ENCODE data around the gene CD3G. TPM values are rescaled to one million over a fixed set of nuclear protein-coding genes. Genes with fewer than 3 reads are reported as not detected.
A peak's percentile ranks its signal among the peaks of the same experiment; 100 is the strongest.

The CD3G gene
- polyA plus RNA-seq, 1 donor, result 0.13 TPM

DNA sequence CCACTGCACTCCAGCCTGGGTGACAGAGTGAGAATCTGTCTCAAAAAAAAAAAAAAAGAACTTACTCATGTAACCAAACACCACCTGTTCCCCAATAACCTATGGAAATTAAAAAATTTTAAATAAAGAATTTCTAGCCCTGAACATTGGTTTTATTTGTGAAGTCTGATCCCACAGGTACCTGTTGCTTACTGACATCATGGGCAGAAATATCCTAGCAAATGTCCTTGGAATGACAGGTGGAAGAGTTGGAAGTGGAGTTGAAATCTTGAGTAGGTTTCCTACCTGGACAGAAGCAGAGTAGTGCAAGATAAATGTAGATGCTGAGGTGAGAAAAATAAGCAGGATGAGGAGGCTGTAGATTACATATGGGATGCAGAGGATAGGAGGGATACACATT is 18.9 kb upstream of the CD3G start:
- no peak for DNase-seq (ENCODE audit: low read depth)

DNA sequence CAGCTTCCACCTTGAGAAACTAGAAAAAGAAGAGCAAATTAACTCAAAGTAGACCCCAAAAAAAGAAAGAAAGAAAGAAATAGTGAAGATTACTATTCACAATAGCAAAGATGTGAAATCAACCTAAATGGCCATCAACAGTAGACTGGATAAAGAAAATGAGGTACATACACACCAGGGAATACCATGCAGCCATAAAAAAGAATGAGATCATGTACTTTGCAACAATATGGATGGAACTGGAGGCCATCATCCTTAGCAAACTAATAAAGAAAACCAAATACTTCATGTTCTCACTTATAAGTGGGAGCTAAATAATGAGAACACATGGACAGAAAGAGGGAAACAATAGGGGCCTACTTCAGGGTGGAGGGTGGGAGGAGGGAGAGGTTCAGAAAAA is 15.4 kb upstream of the CD3G start:
- no peak for DNase-seq (ENCODE audit: low read depth)

DNA sequence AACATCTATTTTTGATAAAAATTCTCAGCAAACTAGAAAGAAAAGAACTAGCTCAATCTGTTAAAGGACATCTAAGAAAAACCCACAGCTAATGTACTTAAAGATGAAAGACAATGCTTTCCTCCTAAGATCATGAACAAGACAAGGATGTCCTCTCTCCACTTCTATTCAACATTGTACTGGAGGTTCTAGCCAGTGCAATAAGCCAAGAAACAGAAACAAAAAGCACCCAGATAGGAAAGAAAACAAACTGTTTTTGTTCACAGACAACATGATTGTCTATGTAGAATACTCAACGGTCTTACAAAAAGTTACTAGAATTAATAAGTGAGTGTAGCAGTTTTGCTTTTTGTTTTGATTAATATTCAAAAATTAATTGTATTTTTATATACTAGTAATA is 9.4 kb upstream of the CD3G start:
- no peak for DNase-seq (ENCODE audit: low read depth)

DNA sequence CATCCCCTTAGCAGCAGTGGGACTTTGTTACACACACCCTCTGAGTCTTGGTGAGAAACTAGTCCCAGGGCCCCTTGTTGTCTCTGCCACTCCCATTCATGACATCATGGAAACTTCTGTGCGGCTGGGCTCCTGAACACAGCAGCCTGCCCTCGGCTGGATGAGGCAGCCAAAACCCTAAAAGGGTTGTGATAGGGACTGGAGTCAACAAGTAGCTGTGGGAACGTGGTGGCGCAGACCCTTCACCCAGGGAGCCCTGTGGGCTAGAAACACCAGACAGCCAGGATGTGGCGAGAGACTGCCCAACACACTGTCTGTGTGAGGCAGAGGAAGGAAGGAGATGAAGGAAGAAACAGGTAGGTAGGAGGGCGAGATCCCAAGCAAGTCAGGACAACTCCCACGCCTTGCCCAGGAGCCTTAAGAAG is 5.5 kb upstream of the CD3G start:
- DNase-seq (ENCODE audit: low read depth), result no peak

DNA sequence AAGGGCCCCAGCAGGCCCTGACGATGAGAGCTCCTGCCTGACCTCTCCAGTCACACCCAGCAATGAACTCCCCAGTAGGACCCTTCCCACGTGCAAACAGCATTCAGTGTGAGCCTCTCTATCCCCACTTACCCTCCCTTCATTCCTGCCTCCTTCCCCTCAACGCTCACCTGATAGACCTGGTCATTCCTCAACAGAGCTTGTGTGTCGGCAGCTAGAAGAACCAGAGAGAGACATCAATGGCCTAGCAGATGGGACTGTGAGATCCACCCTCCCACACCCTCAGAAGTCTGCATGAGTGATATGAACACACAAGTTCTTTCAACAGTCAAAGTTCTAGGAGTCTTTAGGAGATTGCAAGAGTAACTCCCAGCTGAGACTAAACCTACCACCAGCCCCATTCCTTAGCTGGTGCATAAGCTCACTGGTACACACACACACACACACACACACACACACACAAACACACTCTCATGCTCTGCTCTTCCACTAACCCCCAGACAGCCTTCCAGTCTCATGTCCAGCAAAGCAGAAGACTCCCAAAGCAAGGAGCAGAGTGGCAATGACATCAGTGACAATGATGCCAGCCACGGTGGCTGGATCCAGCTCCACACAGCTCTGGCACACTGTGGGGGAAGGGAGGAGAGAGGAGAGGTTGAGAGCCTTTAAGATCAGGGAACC is 4.7 kb upstream of the CD3G start:
- DNase-seq (ENCODE audit: low read depth), result no peak

DNA sequence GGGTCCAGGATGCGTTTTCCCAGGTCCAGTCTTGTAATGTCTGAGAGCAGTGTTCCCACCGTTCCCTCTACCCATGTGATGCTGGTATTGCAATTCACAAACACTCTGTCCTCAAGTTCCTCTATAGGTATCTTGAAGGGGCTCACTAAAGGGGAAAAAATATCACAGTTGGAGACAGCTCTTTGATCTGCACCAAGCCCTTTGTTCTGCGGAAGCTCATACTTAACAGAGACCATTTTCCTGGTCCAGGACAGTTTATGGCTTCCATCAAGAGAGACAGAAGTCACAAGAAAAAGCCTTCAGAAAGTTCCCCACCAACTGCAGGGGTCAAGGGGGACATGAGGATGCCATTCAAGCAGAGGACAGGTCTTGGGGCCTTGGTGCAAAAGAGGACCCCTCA is 3.7 kb upstream of the CD3G start:
- DNase-seq (ENCODE audit: low read depth), result no peak

DNA sequence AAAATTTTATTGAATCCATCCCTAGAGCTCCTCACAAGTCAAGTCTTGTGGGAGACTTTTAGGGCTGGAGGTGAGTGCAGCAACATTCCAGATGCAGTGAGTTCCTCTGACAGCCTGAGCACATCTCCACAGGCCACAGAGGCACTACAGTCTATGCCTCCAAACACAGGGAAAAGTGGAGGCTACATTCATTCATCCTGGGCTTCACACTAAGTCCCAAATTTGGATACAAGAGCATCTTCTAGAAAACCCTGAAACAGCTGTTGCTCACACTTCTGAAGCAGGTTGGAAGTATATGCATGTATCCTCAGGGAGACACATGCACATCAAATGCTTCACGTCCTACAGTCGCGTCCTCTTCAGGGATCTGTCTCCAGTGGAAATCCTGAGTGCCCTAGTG is 2.9 kb upstream of the CD3G start:
- no peak for DNase-seq (ENCODE audit: low read depth)

DNA sequence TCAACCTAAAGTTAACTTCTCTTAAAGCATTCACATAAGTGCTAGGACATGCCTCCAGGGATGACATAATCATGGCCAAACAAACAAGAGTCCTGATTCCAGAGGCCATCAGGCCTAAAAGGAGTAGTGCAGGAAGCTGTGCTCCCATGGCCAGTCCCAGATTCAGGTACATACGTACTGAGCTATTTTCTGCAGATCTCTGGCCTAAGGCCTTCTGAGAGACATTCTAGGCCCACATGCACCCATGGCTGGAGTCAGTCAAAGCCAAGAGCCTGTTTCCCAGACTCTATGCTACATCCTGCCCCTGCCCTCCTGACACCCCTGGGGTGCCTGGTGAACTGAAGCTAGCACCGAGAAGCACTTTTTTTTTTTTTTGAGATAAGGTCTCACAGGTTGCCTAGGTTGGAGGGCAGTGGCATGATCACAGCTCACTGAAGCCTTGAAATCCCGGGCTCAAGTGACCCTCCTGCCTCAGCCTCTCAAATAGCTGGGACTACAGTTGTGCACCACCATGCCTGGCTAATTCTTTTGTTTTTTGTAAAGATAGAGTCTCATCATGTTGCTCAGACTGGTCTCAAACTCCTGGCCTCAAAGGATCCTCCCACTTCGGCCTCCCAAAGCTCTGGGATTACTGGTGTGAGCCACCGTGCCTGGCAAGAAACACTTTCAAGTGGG is 2.2 kb upstream of the CD3G start:
- no peak for DNase-seq (ENCODE audit: low read depth)

DNA sequence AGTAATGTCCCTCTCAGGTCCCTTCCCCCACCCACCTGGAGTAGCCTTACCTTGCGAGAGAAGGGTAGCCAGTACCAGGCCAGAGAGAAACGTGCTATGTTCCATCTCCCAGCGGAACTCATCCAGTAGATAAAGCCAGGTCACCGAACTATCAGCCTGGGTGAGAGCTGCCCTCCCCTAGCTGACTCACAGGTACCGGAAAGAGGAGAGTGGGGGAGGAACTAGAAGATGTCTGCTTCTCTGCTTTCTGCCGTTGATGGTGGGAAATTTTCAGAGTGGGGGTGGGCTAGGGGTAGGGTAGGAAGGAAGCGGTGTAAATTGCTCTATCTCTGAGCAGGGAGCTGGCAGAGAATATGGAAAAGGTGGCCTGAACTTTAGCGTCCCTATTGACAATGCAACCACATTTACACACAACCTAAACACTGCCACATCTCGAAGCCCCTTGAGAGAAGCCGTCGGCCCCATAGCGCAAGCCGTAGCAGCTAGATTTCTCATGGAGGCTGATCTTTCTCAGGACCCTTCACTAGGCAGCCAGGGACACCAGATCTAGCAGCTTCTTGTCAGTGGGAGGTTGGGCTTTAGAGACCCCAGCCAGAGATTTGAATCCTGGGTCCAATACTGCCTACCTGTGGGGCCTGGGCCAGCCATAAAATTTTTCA is 1.5 kb upstream of the CD3G start, which contains the start of gene CD3D:
Gene CD3D (minus strand): TSS at position 203 of the 659 bp plus-strand sequence. CDS start 98 bp downstream, at position 105.
- no peak for DNase-seq (ENCODE audit: low read depth)

DNA sequence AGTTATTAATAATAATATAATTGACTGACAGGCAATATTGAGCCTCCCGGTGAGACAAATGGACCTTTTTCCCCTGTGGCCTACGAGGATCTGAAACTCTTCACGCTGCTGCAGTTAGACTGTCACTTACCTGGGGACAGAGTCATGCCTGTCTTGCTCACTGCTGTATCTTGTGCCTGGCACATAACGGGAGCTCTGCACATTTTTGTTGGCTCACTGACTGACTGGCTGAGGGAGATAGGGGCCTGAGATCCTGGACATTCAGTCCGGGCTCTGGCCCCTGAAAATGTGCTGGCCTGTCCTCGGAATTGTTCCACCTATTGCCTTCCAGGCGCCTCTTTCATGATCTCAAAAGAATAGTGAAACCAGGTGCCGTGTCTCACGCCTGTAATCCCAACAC is 896 bp upstream of the CD3G start:
- no peak for DNase-seq (ENCODE audit: low read depth)

DNA sequence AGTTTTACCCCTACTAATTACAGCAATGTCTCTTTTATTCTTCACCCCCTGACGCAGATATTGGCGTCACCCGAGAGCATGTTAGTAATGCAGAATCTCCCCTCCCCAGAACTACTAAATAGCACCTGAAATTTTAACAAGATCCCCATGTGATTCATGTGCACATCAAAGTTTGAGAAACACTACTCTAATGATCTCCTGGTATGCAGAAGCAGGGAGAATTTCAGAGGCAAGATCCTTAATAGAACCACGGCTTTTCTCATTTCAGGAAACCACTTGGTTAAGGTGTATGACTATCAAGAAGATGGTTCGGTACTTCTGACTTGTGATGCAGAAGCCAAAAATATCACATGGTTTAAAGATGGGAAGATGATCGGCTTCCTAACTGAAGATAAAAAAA is 5.3 kb downstream of the CD3G start:
- no peak for DNase-seq (ENCODE audit: low read depth)

DNA sequence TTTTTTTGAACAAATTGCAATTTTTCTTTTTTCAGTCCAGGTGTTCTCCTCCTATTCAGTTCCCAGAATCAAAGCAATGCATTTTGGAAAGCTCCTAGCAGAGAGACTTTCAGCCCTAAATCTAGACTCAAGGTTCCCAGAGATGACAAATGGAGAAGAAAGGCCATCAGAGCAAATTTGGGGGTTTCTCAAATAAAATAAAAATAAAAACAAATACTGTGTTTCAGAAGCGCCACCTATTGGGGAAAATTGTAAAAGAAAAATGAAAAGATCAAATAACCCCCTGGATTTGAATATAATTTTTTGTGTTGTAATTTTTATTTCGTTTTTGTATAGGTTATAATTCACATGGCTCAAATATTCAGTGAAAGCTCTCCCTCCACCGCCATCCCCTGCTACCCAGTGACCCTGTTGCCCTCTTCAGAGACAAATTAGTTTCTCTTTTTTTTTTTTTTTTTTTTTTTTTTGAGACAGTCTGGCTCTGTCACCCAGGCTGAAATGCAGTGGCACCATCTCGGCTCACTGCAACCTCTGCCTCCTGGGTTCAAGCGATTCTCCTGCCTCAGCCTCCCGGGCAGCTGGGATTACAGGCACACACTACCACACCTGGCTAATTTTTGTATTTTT is 9.1 kb downstream of the CD3G start:
- no peak for DNase-seq (ENCODE audit: low read depth)

DNA sequence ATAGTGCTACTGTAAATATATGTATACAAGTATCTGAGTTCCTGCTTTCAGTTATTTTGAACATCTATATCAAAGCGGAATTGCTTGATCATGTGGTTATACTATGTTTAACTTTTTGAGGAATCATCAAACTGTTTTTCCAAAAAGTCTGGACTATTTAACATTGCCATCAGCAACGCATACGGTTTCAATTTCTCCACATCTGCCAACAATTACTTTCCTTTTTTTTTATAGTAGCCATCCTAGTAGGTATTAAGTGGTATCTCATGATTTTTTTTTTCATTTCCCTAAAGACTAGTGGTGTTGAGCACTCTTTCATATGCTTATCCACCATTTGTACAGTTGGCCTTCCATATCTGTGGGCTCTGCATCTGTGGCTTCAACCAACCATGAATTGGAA is 13.9 kb downstream of the CD3G start:
- no peak for DNase-seq (ENCODE audit: low read depth)

DNA sequence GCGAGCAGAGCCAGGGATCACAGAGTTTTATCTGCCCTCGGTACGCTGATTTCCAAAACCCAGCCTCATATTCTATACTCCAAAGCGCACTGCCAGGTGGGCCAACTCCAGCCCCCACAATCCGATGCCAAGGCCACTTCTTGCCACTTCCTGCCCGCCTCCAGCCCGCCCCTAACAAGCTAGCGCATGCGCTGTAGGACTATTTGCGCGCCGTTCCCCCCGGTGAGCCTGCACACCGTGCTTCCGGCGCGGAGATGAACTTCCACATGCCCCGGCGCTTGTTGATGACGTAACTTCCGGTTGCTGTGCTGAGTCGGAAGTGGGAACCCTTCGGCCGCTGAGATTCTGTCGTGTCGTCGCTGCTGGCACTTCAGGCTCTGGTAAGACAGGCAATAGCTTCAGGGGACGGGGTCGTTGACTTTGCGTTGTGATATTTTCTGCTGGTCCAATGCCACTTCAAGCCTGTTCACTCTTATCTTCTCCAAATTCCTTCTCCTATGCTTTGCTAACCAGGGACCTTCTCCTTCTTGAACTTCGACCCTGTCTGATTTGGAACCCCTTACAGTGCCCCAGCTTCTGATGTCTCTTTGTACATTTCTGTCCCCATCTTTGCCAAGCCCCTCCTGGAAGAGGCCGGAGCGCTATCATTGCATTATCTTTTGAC is 15.3 kb downstream of the CD3G start, which contains the start of gene UBE4A:
Gene UBE4A (plus strand): TSS at position 306 of the 664 bp plus-strand sequence. CDS start 5,481 bp downstream, outside the sequence.
- DNase-seq (ENCODE audit: low read depth), result peak; percentile 93

DNA sequence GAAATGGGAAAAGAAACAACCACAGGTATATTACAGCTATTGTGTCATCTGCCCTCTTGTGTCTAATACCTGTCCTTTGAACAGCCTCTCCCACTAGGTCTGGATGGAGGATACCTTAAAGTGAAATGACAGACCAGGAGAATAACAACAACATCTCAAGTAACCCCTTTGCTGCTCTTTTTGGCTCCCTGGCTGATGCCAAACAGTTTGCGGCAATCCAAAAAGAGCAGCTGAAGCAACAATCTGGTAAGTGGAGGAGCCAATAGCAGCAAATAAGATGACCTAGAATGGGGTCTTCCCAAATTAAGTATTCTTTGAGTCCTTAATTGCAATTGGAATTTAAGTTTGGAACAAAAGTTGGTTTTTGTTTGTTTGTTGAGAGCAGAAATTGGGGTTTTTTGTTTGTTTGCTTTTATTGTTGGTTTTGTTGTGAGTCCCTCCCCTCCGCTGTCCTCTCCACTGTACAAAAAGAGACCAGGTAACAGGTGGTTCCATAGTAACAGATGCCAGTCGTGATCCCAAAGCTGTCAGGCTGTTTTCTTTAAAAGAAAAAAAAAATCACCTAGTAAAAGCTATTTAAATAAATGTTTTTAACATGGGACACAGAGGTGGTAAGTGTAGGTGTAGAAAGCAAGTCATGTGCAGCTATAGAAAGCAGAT is 20.9 kb downstream of the CD3G start:
- DNase-seq (ENCODE audit: low read depth), result no peak

DNA sequence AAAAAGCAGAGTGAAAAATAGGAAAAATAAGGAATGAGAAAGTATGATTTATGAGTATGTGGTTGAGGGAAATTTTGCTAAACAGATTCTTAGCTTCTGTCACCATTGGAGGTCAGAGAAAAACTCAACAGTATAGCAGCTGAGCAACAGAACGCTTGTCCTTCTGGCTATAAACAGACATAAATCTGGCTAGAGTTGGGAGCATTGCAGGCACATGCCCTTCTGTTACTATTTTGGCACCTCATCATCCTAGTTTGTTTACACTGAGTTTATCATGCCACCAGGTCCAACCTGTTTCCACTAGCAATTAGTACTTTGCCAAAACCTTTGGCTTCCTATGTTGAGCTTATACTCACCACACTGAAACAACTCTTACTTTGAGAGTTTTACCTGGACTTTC is 22.1 kb downstream of the CD3G start:
- DNase-seq (ENCODE audit: low read depth), result no peak

DNA sequence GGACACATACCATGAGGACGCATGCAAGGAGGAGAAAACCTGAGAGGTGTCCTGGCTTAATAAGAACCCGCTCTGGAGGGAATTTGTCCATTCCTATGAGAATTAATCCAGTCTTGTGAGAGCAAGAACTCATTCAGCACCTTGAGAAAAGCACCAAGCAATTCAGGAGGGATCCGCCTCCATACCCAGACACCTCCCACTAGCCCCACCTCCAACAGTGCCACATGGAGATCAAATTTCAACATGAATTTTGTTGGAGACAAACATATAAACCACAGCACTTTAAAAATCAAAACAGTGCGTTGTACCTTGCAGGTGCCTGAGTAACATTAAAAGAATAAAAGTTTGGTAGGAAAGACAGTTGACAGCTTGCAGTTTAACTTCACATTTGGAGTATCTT is 26.6 kb downstream of the CD3G start:
- DNase-seq (ENCODE audit: low read depth), result no peak

DNA sequence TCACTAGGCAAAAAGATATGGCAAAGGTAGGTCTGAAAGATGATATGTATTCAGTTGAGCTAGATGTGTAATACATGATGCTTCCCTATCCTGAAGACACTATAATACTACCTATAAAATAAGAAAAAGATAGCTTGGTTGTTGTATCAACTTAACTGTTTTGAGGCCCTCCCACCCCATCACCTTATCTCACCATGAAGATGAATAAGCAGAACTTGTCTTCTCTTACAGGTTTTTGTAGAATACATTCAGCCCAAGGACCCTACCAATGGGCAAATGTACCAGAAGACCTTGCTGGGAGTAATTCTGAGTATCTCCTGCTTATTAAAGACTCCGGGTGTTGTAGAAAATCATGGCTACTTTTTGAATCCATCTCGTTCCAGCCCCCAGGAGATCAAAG is 29.1 kb downstream of the CD3G start:
- no peak for DNase-seq (ENCODE audit: low read depth)

DNA sequence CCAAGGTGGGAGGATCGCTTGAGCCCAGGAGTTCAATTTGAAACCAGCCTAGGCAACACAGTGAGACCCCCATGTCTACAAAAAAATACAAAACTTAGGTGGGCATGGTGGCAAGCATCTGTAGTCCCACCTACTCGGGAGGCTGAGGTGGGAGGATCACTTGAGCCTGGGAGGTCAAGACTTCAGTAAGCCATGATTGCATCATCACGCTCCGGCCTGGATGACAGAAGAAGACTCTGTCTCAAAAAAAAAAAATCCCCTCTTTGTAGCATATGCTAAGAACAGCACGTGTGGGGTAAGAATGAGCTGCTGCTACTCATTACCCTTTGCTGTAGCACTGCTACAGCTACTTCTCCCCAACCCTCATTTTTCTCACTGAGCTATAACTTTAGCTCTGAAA is 29.7 kb downstream of the CD3G start:
- no peak for DNase-seq (ENCODE audit: low read depth)

DNA sequence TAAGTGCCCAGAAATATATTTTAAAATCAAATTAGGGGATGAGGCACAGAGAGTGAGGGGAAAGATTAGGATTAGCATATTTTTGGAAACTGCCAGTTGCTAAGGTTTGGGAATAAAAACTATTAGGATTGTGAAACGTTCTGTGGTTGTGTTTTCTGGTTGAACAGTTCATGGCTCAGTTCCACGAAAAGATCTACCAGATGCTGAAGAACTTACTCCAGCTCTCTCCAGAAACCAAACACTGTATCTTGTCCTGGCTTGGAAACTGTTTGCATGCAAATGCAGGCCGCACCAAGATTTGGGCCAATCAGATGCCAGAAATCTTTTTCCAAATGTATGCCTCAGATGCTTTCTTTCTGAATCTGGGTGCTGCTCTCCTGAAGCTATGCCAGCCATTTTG is 30.6 kb downstream of the CD3G start:
- no peak for DNase-seq (ENCODE audit: low read depth)

DNA sequence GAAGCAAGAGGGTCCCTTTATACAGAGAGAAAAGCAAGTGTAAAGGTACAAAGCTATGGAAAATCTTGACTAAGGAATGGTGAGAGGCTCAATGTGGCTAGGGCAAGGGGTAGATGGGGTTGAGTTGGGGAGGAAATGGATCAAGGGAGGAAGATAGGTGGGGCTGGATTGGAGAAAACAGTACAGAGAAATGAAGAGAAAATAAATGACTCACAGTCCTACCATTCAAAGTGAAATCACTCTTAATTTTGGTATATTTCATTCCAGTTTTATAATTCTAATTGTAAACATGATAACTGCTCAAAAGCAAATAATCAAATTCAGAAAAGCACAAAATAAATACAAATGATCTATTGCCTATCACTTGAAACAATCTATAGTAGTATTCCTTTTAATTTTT is 31.8 kb downstream of the CD3G start:
- DNase-seq (ENCODE audit: low read depth), result no peak
